ENCODE results near the gene KLF2. TPM values are rescaled to one million over a fixed set of nuclear protein-coding genes. Genes with fewer than 3 reads are reported as not detected.
"Not testable (repeated sequence)": the region's sequence is repeated elsewhere in the genome, so short reads cannot be mapped to it uniquely, and the experiment has no call there.

Gene KLF2
- total and polyA plus RNA-seq, 7 donors, result 3.3 to 35.4 (median 23.1) TPM

DNA sequence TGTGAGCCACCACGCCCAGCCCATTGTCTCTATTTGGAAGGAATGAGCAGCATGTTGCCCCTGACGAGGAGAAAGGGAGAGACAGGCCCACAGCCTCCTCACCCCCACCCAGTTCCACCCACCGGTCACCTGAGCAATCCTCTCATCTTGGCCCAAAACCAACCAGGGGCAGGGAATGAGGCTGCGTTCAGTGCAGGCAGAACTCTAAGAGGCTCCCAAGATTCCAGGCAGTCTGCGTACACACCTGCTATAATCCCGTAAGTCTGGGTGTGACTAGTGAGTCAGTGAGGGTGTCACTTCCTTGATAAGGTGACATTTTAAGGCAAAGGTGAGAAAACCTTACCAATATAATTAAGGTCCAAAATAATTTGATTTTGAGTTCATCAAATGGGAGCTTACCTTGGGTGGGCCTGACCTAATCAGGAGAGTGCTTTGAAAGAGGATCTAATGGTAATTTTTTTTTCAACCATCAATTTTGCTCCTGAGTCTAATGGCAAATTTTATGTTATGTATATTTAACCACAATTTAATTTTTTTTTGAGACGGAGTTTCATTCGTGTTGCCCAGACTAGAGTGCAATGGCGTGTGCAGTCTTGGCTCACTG lies 26.9 kb upstream of the KLF2 start:
- Histone ChIP-seq H3K36me3 (ENCODE audit: insufficient read depth in 1 of 2, low read depth in 1 of 2) (no peaks in the 10 kb centered on the region), H3K27ac (no peak overlapping the region), H3K9me3 (no peaks in the 10 kb centered on the region), H3K4me3 (no peak overlapping the region), H3K27me3 (ENCODE audit: insufficient read depth in 3 of 3, low read length in 2 of 3) (no peaks in the 10 kb centered on the region), H3K4me1 (peaks cover 10% of the 10 kb centered on the region)
- intact Hi-C loops (cut with DNase I), result no loop called here
- ATAC-seq (no peak), DNase-seq (no peak)
- TF ChIP-seq, protein P1, sequence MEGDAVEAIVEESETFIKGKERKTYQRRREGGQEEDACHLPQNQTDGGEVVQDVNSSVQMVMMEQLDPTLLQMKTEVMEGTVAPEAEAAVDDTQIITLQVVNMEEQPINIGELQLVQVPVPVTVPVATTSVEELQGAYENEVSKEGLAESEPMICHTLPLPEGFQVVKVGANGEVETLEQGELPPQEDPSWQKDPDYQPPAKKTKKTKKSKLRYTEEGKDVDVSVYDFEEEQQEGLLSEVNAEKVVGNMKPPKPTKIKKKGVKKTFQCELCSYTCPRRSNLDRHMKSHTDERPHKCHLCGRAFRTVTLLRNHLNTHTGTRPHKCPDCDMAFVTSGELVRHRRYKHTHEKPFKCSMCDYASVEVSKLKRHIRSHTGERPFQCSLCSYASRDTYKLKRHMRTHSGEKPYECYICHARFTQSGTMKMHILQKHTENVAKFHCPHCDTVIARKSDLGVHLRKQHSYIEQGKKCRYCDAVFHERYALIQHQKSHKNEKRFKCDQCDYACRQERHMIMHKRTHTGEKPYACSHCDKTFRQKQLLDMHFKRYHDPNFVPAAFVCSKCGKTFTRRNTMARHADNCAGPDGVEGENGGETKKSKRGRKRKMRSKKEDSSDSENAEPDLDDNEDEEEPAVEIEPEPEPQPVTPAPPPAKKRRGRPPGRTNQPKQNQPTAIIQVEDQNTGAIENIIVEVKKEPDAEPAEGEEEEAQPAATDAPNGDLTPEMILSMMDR (IDR thresholded peaks at IDR 0.05), result no peak
- WGBS, 3 donors, result 93 to 94% (median 94%) methylated on average over 9 of the region's 9 CpGs

DNA sequence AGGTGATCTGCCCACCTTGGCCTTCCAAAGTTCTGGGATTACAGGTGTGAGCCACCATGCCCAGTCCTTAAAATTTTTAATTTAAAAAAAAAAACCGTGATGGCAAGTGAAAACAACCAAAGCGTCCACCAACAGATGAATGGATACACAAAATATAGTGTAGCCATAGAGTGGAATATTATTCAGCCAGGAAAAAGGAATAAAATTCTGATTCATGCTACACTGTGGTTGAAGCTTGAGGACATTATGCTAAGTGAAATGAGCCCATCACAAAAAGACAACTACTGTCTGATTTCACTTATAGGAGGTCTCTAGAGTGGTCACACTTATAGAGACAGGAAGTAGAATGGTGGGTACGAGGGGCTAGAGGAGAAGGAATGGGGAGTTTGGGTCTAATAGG lies 26.3 kb upstream of the KLF2 start:
- no peak overlapping the region for H3K27ac ChIP-seq
- intact Hi-C loops (cut with DNase I), result no loop called here
- no peaks in the 10 kb centered on the region for H3K36me3 ChIP-seq (ENCODE audit: insufficient read depth in 1 of 2, low read depth in 1 of 2)
- WGBS, 3 donors, result 81 to 90% (median 82%) methylated on average over 3 of the region's 3 CpGs
- no peak for DNase-seq
- no peaks in the 10 kb centered on the region for H3K27me3 ChIP-seq (ENCODE audit: insufficient read depth in 3 of 3, low read length in 2 of 3)
- H3K9me3 ChIP-seq, result no peaks in the 10 kb centered on the region
- H3K4me1 ChIP-seq, result peaks cover 7% of the 10 kb centered on the region
- TF ChIP-seq, protein P1 (IDR thresholded peaks at IDR 0.05), result no peak
- H3K4me3 ChIP-seq, result no peak overlapping the region
- ATAC-seq, result no peak

DNA sequence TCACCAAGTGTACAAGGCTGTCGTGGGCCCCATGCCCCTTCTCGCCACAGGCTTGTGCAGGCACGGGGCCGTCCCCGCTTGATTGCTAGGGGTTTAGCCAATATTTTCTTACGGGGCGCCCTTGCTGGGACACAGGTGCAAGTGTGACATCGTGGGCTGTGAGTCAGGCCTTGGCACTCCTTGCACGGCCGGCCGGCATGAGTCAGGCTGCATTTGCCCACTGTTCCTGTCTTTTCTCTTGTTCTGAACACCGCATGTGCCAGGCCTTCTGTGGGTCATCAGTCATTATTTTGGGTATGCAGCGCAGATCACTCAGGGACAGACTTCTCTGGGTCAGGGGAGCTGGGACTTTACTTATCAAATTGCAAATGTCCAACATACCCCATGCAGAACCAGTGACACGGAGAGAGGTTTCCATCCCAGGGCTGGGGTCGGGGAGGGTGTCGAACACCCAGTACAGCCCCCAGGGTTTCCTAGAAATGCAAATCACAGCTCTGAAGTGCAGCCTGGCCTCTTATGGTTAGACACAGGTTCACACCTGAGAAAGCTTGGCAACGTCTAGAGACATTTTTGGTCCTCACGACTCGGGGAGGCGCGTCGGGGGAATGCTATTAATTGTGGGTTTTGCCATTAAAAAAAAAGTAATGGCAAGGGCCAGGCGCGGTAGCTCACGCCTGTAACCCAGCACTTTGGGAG lies 22.5 kb upstream of the KLF2 start:
- Histone ChIP-seq H3K36me3 (ENCODE audit: insufficient read depth in 1 of 2, low read depth in 1 of 2) (no peaks in the 10 kb centered on the region), H3K27ac (peak overlapping the region; percentile 63), H3K9me3 (no peaks in the 10 kb centered on the region), H3K4me3 (no peak overlapping the region), H3K4me1 (no peaks in the 10 kb centered on the region), H3K27me3 (ENCODE audit: insufficient read depth in 3 of 3, low read length in 2 of 3) (no peaks in the 10 kb centered on the region)
- 50 to 58% (median 51%) methylated on average over 25 of the region's 25 CpGs for WGBS, 3 donors
- intact Hi-C loops (cut with DNase I), result no loop called here
- peak; percentile 74 to 84 for DNase-seq
- TF ChIP-seq, protein P1 (IDR thresholded peaks at IDR 0.05), result no peak
- peak; percentile 95 to 98 (median 96) for ATAC-seq

DNA sequence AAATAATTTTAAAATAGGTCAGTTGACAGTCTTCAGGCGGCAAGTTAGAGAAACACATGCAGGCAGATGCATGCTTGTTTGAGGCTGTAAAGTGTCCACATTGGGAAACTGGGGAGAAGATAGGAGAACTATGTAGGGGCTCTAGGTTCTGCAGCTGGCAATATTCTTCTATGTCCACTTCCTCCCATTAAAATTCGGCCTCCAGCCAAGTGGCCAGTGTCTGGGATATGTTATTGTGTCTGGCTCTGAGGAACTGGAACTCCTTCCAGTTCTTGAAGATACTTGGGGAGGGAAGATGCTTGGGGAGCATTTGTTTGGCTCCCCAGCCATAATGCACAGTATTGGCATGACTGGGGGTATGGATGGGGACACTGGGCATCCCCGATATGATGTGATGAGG lies 20.9 kb upstream of the KLF2 start:
- no peaks in the 10 kb centered on the region for H3K36me3 ChIP-seq (ENCODE audit: insufficient read depth in 1 of 2, low read depth in 1 of 2)
- no peak overlapping the region for H3K27ac ChIP-seq
- no peaks in the 10 kb centered on the region for H3K27me3 ChIP-seq (ENCODE audit: insufficient read depth in 3 of 3, low read length in 2 of 3)
- WGBS, 3 donors, result 56 to 77% (median 61%) methylated on average over 3 of the region's 3 CpGs
- H3K4me1 ChIP-seq, result no peaks in the 10 kb centered on the region
- ATAC-seq, result no peak
- intact Hi-C loops (cut with DNase I), result no loop called here
- no peak for DNase-seq
- H3K9me3 ChIP-seq, result no peaks in the 10 kb centered on the region
- TF ChIP-seq, protein P1 (IDR thresholded peaks at IDR 0.05), result no peak
- H3K4me3 ChIP-seq, result no peak overlapping the region

DNA sequence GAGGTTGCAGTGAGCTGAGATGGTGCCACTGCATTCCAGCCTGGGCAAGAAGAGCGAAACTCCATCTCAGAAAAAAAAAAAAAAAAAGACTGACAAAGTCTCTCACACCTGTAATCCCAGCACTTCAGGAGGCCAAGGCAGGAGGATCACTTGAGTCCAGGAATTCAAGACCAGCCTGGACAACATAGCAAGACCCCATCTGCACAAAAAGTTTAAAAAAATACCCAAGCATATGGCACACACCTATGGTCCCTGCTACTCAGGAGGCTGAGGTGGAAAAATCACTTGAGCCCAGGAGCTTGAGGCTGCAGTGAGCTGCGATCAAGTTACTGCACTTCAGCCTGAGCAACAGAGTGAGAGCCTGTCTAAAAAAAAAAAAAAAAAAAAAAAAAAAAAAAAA lies 20.1 kb upstream of the KLF2 start:
- H3K4me1 ChIP-seq; H3K36me3 ChIP-seq (ENCODE audit: insufficient read depth in 1 of 2, low read depth in 1 of 2); H3K27ac ChIP-seq; ATAC-seq; intact Hi-C loops (cut with DNase I); H3K9me3 ChIP-seq; H3K4me3 ChIP-seq; H3K27me3 ChIP-seq (ENCODE audit: insufficient read depth in 3 of 3, low read length in 2 of 3); DNase-seq: not testable (repeated sequence)
- 90 to 100% (median 91%) methylated on average over 2 of the region's 2 CpGs for WGBS, 3 donors

DNA sequence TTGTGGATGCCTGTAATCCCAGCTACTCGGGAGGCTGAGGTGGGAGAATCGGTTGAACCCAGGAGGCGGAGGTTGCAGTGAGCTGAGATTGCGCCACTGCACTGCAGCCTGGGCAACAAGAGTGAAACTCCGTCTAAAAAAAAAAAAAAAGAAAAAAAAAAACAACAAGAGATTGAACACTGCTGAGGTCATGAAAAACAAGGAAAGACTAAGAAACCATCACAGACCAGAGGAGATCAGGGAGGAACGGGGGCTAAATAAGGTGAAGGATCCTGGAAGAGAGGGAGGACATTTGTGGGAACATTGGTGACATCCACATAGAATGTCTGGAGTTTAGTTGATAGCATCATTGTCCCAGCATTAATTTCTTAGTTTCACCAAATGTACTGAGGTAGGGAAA lies 19.6 kb upstream of the KLF2 start:
- H3K4me1 ChIP-seq; H3K27me3 ChIP-seq (ENCODE audit: insufficient read depth in 3 of 3, low read length in 2 of 3); H3K27ac ChIP-seq; H3K36me3 ChIP-seq (ENCODE audit: insufficient read depth in 1 of 2, low read depth in 1 of 2); H3K9me3 ChIP-seq; H3K4me3 ChIP-seq; intact Hi-C loops (cut with DNase I); DNase-seq; ATAC-seq: not testable (repeated sequence)
- WGBS, 3 donors, result 69 to 83% (median 74%) methylated on average over 6 of the region's 6 CpGs

All from psoas muscle (tissue), 8 donors.